ENCODE data around the gene PLCL2.

GRCh38 chr3:17136136-17136721 lies 251.5 kb downstream of the PLCL2 start:
- TF ChIP-seq CTCF (IDR thresholded peaks at IDR 0.05) = no peak
- no peak for TF ChIP-seq POLR2A (IDR thresholded peaks at IDR 0.05)
